Measurements from ENCODE around the gene RUSC2.

The RUSC2 gene

GRCh38 chr9:35508069-35508468 is 18.2 kb downstream of the RUSC2 start:
- H3K4me3 Mint-ChIP-seq: no peak overlapping the region
- H3K27ac Mint-ChIP-seq: no peak overlapping the region
- ATAC-seq (ENCODE audit: low read depth): no peak
- peaks cover 15% of the 10 kb centered on the region for H3K27me3 Mint-ChIP-seq
- H3K4me1 Mint-ChIP-seq: no peaks in the 10 kb centered on the region
- DNase-seq (ENCODE audit: low spot score in 2 of 2): no peak
- no peaks in the 10 kb centered on the region for H3K9me3 Mint-ChIP-seq
- no peaks in the 10 kb centered on the region for H3K36me3 Mint-ChIP-seq

- Mint-ChIP-seq H3K27me3 (peaks cover 15% of the 10 kb centered on the region), H3K36me3 (no peaks in the 10 kb centered on the region), H3K27ac (no peak overlapping the region), H3K9me3 (no peaks in the 10 kb centered on the region), H3K4me1 (no peaks in the 10 kb centered on the region), H3K4me3 (no peak overlapping the region)
- ATAC-seq (ENCODE audit: low read depth): no peak
- no peak for DNase-seq (ENCODE audit: low spot score in 2 of 2)
Measured at GRCh38 chr9:35510383-35510753, 20.5 kb downstream of the RUSC2 start.

GRCh38 chr9:35510754-35511428 is 21.0 kb downstream of the RUSC2 start:
- Mint-ChIP-seq H3K36me3 (no peaks in the 10 kb centered on the region), H3K4me1 (no peaks in the 10 kb centered on the region), H3K27ac (no peak overlapping the region), H3K4me3 (no peak overlapping the region), H3K27me3 (peaks cover 15% of the 10 kb centered on the region), H3K9me3 (no peaks in the 10 kb centered on the region)
- ATAC-seq (ENCODE audit: low read depth): no peak
- DNase-seq (ENCODE audit: low spot score in 2 of 2): no peak

- peaks cover 15% of the 10 kb centered on the region for H3K27me3 Mint-ChIP-seq
- H3K9me3 Mint-ChIP-seq: no peaks in the 10 kb centered on the region
- H3K4me1 Mint-ChIP-seq: no peaks in the 10 kb centered on the region
- no peak for DNase-seq (ENCODE audit: low spot score in 2 of 2)
- H3K36me3 Mint-ChIP-seq: no peaks in the 10 kb centered on the region
- no peak overlapping the region for H3K27ac Mint-ChIP-seq
- H3K4me3 Mint-ChIP-seq: no peak overlapping the region
- ATAC-seq (ENCODE audit: low read depth): no peak
Measured at GRCh38 chr9:35511453-35511852, 21.5 kb downstream of the RUSC2 start.

- H3K27me3 Mint-ChIP-seq: peaks cover 6% of the 10 kb centered on the region
- no peaks in the 10 kb centered on the region for H3K9me3 Mint-ChIP-seq
- H3K4me3 Mint-ChIP-seq: no peak overlapping the region
- DNase-seq (ENCODE audit: low spot score in 2 of 2): no peak
- ATAC-seq (ENCODE audit: low read depth): no peak
- H3K4me1 Mint-ChIP-seq: no peaks in the 10 kb centered on the region
- H3K27ac Mint-ChIP-seq: no peak overlapping the region
- no peaks in the 10 kb centered on the region for H3K36me3 Mint-ChIP-seq
Measured at GRCh38 chr9:35515766-35516165, 25.9 kb downstream of the RUSC2 start.

GRCh38 chr9:35516479-35516878 is 26.6 kb downstream of the RUSC2 start:
- Mint-ChIP-seq H3K27me3 (peaks cover 6% of the 10 kb centered on the region), H3K36me3 (no peaks in the 10 kb centered on the region), H3K27ac (no peak overlapping the region), H3K9me3 (no peaks in the 10 kb centered on the region), H3K4me1 (no peaks in the 10 kb centered on the region), H3K4me3 (no peak overlapping the region)
- no peak for DNase-seq (ENCODE audit: low spot score in 2 of 2)
- no peak for ATAC-seq (ENCODE audit: low read depth)

GRCh38 chr9:35517131-35517530 is 27.2 kb downstream of the RUSC2 start:
- Mint-ChIP-seq H3K36me3 (no peaks in the 10 kb centered on the region), H3K9me3 (no peaks in the 10 kb centered on the region), H3K27ac (no peak overlapping the region), H3K4me1 (no peaks in the 10 kb centered on the region), H3K27me3 (peaks cover 6% of the 10 kb centered on the region), H3K4me3 (no peak overlapping the region)
- DNase-seq (ENCODE audit: low spot score in 2 of 2): no peak
- ATAC-seq (ENCODE audit: low read depth): no peak

- H3K36me3 Mint-ChIP-seq: no peaks in the 10 kb centered on the region
- ATAC-seq (ENCODE audit: low read depth) (no peak), DNase-seq (ENCODE audit: low spot score in 2 of 2) (no peak)
- H3K27me3 Mint-ChIP-seq: peaks cover 6% of the 10 kb centered on the region
- H3K4me1 Mint-ChIP-seq: no peaks in the 10 kb centered on the region
- H3K27ac Mint-ChIP-seq: no peak overlapping the region
- no peak overlapping the region for H3K4me3 Mint-ChIP-seq
- no peaks in the 10 kb centered on the region for H3K9me3 Mint-ChIP-seq
Measured at GRCh38 chr9:35517552-35518224, 27.8 kb downstream of the RUSC2 start.

- Mint-ChIP-seq H3K27ac (no peak overlapping the region), H3K4me3 (no peak overlapping the region), H3K9me3 (no peaks in the 10 kb centered on the region), H3K27me3 (peaks cover 4% of the 10 kb centered on the region), H3K36me3 (no peaks in the 10 kb centered on the region), H3K4me1 (no peaks in the 10 kb centered on the region)
- no peak for DNase-seq (ENCODE audit: low spot score in 2 of 2)
- ATAC-seq (ENCODE audit: low read depth): no peak
Measured at GRCh38 chr9:35518225-35518821, 28.4 kb downstream of the RUSC2 start.

GRCh38 chr9:35518981-35519679 is 29.2 kb downstream of the RUSC2 start:
- Mint-ChIP-seq H3K4me3 (no peak overlapping the region), H3K27me3 (peaks cover 3% of the 10 kb centered on the region), H3K27ac (no peak overlapping the region), H3K9me3 (no peaks in the 10 kb centered on the region), H3K4me1 (no peaks in the 10 kb centered on the region), H3K36me3 (no peaks in the 10 kb centered on the region)
- DNase-seq (ENCODE audit: low spot score in 2 of 2) (no peak), ATAC-seq (ENCODE audit: low read depth) (no peak)

GRCh38 chr9:35519692-35520363 is 29.9 kb downstream of the RUSC2 start:
- H3K4me1 Mint-ChIP-seq: no peaks in the 10 kb centered on the region
- H3K9me3 Mint-ChIP-seq: no peaks in the 10 kb centered on the region
- no peak overlapping the region for H3K27ac Mint-ChIP-seq
- ATAC-seq (ENCODE audit: low read depth) (no peak), DNase-seq (ENCODE audit: low spot score in 2 of 2) (no peak)
- no peak overlapping the region for H3K4me3 Mint-ChIP-seq
- no peaks in the 10 kb centered on the region for H3K27me3 Mint-ChIP-seq
- no peaks in the 10 kb centered on the region for H3K36me3 Mint-ChIP-seq

- Mint-ChIP-seq H3K4me3 (no peak overlapping the region), H3K36me3 (no peaks in the 10 kb centered on the region), H3K27me3 (no peaks in the 10 kb centered on the region), H3K27ac (no peak overlapping the region), H3K4me1 (no peaks in the 10 kb centered on the region), H3K9me3 (no peaks in the 10 kb centered on the region)
- DNase-seq (ENCODE audit: low spot score in 2 of 2) (no peak), ATAC-seq (ENCODE audit: low read depth) (no peak)
Measured at GRCh38 chr9:35520364-35520710, 30.4 kb downstream of the RUSC2 start.

GRCh38 chr9:35521708-35522107 is 31.8 kb downstream of the RUSC2 start:
- H3K27ac Mint-ChIP-seq: no peak overlapping the region
- DNase-seq (ENCODE audit: low spot score in 2 of 2) (no peak), ATAC-seq (ENCODE audit: low read depth) (no peak)
- no peaks in the 10 kb centered on the region for H3K4me1 Mint-ChIP-seq
- H3K9me3 Mint-ChIP-seq: no peaks in the 10 kb centered on the region
- H3K27me3 Mint-ChIP-seq: no peaks in the 10 kb centered on the region
- no peaks in the 10 kb centered on the region for H3K36me3 Mint-ChIP-seq
- H3K4me3 Mint-ChIP-seq: no peak overlapping the region

GRCh38 chr9:35522187-35522586 is 32.3 kb downstream of the RUSC2 start:
- H3K9me3 Mint-ChIP-seq: no peaks in the 10 kb centered on the region
- ATAC-seq (ENCODE audit: low read depth) (no peak), DNase-seq (ENCODE audit: low spot score in 2 of 2) (no peak)
- H3K27me3 Mint-ChIP-seq: no peaks in the 10 kb centered on the region
- H3K36me3 Mint-ChIP-seq: no peaks in the 10 kb centered on the region
- peaks cover 3% of the 10 kb centered on the region for H3K4me1 Mint-ChIP-seq
- H3K4me3 Mint-ChIP-seq: no peak overlapping the region
- H3K27ac Mint-ChIP-seq: no peak overlapping the region

Data from memory B cell (primary cell).